HG02678 (cell line): ENCODE results near the gene MMRN1.

ENCODE experiments used
- ATAC-seq: cut with Tn5 transposase; IDR thresholded peaks from one replicate; pipeline ENCODE4 v1.9.1; 2021; ENCODE audit warnings: mild to moderate bottlenecking, moderate library complexity; ENCODE audit not compliant: unreplicated experiment

MMRN1 gene

GRCh38 chr4:89894649-89895550, at the start of gene MMRN1:
Gene MMRN1 (plus strand): TSS chr4:89894854. CDS start chr4:89894972, 118 bp downstream.
- peak; percentile 62 for ATAC-seq

GRCh38 chr4:89847571-89848325, 46.9 kb upstream of the MMRN1 start:
- ATAC-seq, result no peak

- no peak for ATAC-seq
Measured at GRCh38 chr4:89855236-89855635, 39.4 kb upstream of the MMRN1 start.

- ATAC-seq, result no peak
Measured at GRCh38 chr4:89860971-89861370, 33.7 kb upstream of the MMRN1 start.

GRCh38 chr4:89863533-89863932, 31.1 kb upstream of the MMRN1 start:
- no peak for ATAC-seq

- no peak for ATAC-seq
Measured at GRCh38 chr4:89868276-89868675, 26.4 kb upstream of the MMRN1 start.

GRCh38 chr4:89868999-89869589, 25.6 kb upstream of the MMRN1 start:
- no peak for ATAC-seq

GRCh38 chr4:89871211-89871610, 23.4 kb upstream of the MMRN1 start:
- no peak for ATAC-seq

GRCh38 chr4:89876548-89876947, 18.1 kb upstream of the MMRN1 start:
- no peak for ATAC-seq

- ATAC-seq, result no peak
Measured at GRCh38 chr4:89878611-89879010, 16.0 kb upstream of the MMRN1 start.

GRCh38 chr4:89879215-89879614, 15.4 kb upstream of the MMRN1 start:
- ATAC-seq, result no peak

GRCh38 chr4:89889289-89889688, 5.4 kb upstream of the MMRN1 start:
- ATAC-seq, result no peak

- no peak for ATAC-seq
Measured at GRCh38 chr4:89897867-89898266, 3.2 kb downstream of the MMRN1 start.

- ATAC-seq, result peak; percentile 71
Measured at GRCh38 chr4:89898304-89898716, 3.7 kb downstream of the MMRN1 start.

- no peak for ATAC-seq
Measured at GRCh38 chr4:89899152-89899551, 4.5 kb downstream of the MMRN1 start.

GRCh38 chr4:89899854-89900253, 5.2 kb downstream of the MMRN1 start:
- ATAC-seq, result no peak

GRCh38 chr4:89901808-89902431, 7.3 kb downstream of the MMRN1 start:
- ATAC-seq, result peak; percentile 78

- ATAC-seq, result no peak
Measured at GRCh38 chr4:89904524-89904923, 9.9 kb downstream of the MMRN1 start.

GRCh38 chr4:89906316-89906715, 11.7 kb downstream of the MMRN1 start:
- no peak for ATAC-seq

GRCh38 chr4:89906777-89907521, 12.3 kb downstream of the MMRN1 start:
- no peak for ATAC-seq
